NCI-H1930 (cell line): Measurements from ENCODE around the gene DLG1.
"Not testable (repeated sequence)": the region's sequence is repeated elsewhere in the genome, so short reads cannot be mapped to it uniquely, and the experiment has no call there.

Source experiments
- DNase-seq, 2 experiments: peaks; one replicate each; lab custom pipeline; 2025; lab: John Stamatoyannopoulos, UW

DLG1 gene

GRCh38 chr3:197289726-197290125 is 8.7 kb downstream of the DLG1 start:
- no peak for DNase-seq

- DNase-seq: no peak
Measured at GRCh38 chr3:197286678-197287077, 11.7 kb downstream of the DLG1 start.

GRCh38 chr3:197285557-197285956 is 12.9 kb downstream of the DLG1 start:
- no peak for DNase-seq

GRCh38 chr3:197283045-197283444 is 15.4 kb downstream of the DLG1 start:
- DNase-seq: no peak

GRCh38 chr3:197281849-197282248 is 16.6 kb downstream of the DLG1 start:
- DNase-seq: no peak

GRCh38 chr3:197280156-197280555 is 18.3 kb downstream of the DLG1 start:
- no peak for DNase-seq

GRCh38 chr3:197278933-197279332 is 19.5 kb downstream of the DLG1 start:
- no peak for DNase-seq

GRCh38 chr3:197276808-197277207 is 21.6 kb downstream of the DLG1 start:
- DNase-seq: not testable (repeated sequence)

- no peak for DNase-seq
Measured at GRCh38 chr3:197270558-197271317, 27.7 kb downstream of the DLG1 start.

- no peak for DNase-seq
Measured at GRCh38 chr3:197269024-197269423, 29.4 kb downstream of the DLG1 start.

- DNase-seq: no peak
Measured at GRCh38 chr3:197268294-197268693, 30.1 kb downstream of the DLG1 start.

- DNase-seq: no peak
Measured at GRCh38 chr3:197266331-197266730, 32.1 kb downstream of the DLG1 start.

GRCh38 chr3:197262709-197263108 is 35.7 kb downstream of the DLG1 start:
- no peak for DNase-seq

GRCh38 chr3:197261164-197261509 is 37.3 kb downstream of the DLG1 start:
- DNase-seq: no peak

- no peak for DNase-seq
Measured at GRCh38 chr3:197260491-197261163, 37.8 kb downstream of the DLG1 start.

- DNase-seq: no peak
Measured at GRCh38 chr3:197259096-197259495, 39.3 kb downstream of the DLG1 start.

- DNase-seq: no peak
Measured at GRCh38 chr3:197258168-197258755, 40.1 kb downstream of the DLG1 start.

GRCh38 chr3:197257711-197258110 is 40.7 kb downstream of the DLG1 start:
- DNase-seq: no peak

- no peak for DNase-seq
Measured at GRCh38 chr3:197256836-197257444, 41.5 kb downstream of the DLG1 start.

GRCh38 chr3:197256104-197256503 is 42.3 kb downstream of the DLG1 start:
- no peak for DNase-seq

GRCh38 chr3:197253238-197253947 is 45.0 kb downstream of the DLG1 start:
- DNase-seq: no peak

GRCh38 chr3:197249542-197249941 is 48.9 kb downstream of the DLG1 start:
- no peak for DNase-seq
